GM18511 (cell line): ENCODE results near the gene GSPT1.
"Not testable (repeated sequence)": the region's sequence is repeated elsewhere in the genome, so short reads cannot be mapped to it uniquely, and the experiment has no call there.

Experiments used
- ATAC-seq: cut with Tn5 transposase; IDR thresholded peaks from one replicate; pipeline ENCODE4 v1.9.1; 2021; ENCODE audit warnings: mild to moderate bottlenecking, moderate library complexity; ENCODE audit not compliant: unreplicated experiment

The GSPT1 gene

GRCh38 chr16:11915644-11916523 is at the start of gene GSPT1:
GSPT1 (minus strand) TSS chr16:11915956; CDS start chr16:11915720, 236 bp downstream.
- ATAC-seq, result peak; percentile 85

GRCh38 chr16:11964761-11965551 is 49.2 kb upstream of the GSPT1 start, which contains the start of gene TNFRSF17:
TNFRSF17 (plus strand) TSS chr16:11965210; CDS start chr16:11965325, 115 bp downstream.
- ATAC-seq, result peak; percentile 75

- no peak for ATAC-seq
Observed at GRCh38 chr16:11963706-11964105, 48.0 kb upstream of the GSPT1 start.

DNA sequence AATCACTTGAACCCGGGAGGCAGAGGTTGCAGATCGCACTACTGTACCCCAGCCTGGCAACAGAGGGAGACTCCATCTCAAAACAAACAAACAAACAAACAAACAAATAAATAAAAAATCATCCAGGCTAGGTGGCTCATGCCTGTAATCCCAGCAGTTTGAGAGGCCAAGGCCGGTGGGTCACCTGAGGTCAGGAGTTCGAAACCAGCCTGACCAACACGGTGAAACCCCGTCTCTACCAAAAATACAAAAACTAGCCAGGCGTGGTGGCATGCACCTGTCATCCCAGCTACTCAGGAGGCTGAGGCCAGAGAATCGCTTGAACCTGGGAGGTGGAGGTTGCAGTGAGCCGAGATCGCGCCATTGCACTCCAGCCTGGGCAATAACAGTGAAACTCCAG is 47.2 kb upstream of the GSPT1 start:
- ATAC-seq, result not testable (repeated sequence)

- not testable (repeated sequence) for ATAC-seq
Observed at GRCh38 chr16:11962457-11962856, 46.7 kb upstream of the GSPT1 start.

- ATAC-seq, result no peak
Observed at GRCh38 chr16:11957591-11958395, 42.0 kb upstream of the GSPT1 start.

DNA sequence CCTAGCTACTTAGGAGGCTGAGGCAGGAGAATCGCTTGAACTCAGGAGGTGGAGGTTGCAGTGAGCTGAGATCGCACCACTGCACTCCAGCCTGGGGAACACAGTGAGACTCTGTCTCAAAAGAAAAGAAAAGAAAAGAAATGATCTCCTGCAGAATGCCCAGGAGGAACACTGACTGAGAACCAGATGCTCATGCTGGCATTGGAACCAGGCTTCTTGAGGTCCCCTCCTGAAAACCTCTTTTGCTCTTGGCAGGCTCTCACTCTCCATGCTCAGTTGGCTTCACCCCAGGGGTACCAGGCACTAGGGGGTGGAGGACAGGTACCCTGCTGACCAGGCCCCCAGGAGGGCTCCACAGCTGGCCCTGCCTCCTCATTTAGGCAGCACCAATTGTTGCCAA is 40.8 kb upstream of the GSPT1 start:
- no peak for ATAC-seq

DNA sequence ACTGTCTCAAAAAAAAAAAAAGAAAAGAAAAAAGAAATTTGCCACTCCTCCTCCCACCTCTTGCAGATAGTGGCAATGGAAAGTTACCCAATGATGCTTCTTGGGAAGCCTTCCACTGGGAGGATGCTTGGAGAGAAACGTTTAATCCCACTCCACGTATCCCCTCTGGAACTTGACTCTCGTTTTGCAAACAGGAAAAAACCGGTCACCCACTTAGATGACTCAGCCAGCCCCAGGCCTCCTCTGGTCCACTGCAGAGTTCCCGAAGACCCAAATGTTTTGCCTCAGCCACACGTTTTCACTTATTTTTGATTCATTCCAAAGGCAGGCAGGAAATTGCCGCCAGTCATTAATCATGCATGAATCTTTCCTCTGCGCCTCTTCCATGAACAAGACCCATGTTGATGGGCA is 40.0 kb upstream of the GSPT1 start:
- no peak for ATAC-seq

DNA sequence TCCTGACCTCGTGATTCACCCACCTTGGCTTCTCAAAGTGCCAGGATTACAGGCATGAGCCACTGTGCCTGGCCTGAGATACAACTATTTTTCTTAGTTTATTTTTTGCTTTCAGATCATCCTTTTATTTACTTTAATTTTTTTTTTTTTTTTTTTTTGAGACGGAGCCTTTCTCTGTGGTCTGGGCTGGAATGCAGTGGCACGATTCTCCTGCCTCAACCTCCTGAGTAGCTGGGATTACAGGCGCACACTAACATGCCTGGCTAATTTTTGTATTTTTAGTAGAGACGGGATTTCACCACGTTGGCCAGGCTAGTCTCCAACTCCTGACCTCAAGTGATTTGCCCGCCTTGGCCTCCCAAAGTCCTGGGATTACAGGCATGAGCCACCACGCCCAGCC is 37.8 kb upstream of the GSPT1 start:
- not testable (repeated sequence) for ATAC-seq

DNA sequence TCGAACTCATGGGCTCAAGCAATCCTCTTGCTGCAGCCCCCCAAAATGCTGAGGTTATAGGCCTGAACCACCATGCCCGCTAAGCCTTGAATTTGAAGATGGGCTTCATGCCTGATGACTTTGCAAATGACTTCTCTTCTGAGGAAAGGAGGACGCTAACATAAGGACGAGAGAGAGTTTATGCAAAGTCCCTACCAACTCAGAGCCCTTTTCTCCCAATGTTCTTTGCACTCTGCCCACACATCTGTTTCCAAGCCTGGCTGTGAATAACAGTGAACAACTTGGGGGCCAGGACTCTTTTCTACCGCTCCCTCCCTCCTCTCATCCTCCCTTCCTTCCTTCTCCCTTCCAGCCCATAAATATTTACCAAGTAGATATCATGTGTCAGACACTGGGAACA is 34.6 kb upstream of the GSPT1 start:
- ATAC-seq, result no peak

DNA sequence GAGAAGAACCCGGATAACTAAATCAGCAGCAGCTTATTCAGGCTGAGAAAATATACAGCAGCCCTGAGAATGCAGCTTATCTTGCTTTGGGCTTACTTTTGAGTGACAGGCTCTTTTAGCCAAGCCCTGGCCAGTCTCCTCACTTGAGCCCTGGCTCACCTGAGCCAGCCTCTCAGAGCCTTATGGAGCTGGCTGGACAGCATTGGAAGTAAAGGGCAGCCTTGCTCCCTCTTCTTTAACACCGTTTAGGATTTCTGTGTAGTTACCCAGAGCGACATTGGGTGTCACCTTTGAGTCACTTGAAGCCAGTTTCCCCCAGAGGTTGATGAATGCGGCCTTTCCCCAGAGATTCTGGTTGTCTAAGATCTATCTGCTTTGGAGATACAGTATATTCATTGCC is 33.8 kb upstream of the GSPT1 start:
- ATAC-seq, result no peak

DNA sequence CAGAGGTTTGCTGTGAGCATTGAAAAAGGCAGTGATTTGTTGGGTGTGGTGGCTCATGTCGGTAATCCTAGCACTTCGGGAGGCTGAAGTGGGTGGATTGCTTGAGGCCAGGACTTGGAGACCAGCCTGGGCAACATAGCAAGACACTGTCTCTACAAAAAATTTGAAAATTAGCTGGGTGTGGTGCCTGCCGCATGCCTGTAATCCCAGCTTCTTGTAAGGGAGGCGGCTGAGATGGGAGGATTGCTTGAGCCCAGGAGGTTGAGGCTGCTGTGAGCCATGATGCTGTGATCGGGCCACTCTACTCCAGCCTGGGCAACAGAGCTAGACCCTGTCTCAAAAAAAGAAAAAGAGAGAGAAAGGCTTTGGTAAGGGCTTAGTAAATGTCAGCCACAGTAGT is 33.1 kb upstream of the GSPT1 start:
- ATAC-seq, result no peak

DNA sequence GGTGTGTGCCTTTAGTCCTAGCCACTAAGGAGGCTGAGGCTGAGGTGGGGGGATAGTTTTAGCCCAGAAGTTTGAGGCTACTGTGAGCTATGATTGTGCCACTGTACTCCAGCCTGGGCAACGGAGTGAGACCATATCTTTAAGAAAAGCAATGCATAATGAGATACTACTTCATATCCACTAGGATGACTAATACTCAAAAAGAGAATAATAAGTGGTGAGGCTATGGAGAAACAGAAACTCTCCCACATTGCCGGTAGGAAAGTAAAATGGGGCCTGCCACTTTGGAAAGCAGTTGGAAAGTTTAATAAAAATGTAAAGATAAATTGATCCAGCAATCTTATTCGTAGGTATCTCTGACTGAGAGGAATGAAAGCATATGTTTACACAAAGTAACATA is 30.7 kb upstream of the GSPT1 start:
- no peak for ATAC-seq

GRCh38 chr16:11941945-11942344 is 26.2 kb upstream of the GSPT1 start, which contains the start of gene NPIPB2:
NPIPB2 (minus strand) TSS chr16:11942045; CDS start chr16:11942045, 0 bp downstream.
- not testable (repeated sequence) for ATAC-seq

- ATAC-seq, result not testable (repeated sequence)
Observed at GRCh38 chr16:11927350-11927749, 11.6 kb upstream of the GSPT1 start.

DNA sequence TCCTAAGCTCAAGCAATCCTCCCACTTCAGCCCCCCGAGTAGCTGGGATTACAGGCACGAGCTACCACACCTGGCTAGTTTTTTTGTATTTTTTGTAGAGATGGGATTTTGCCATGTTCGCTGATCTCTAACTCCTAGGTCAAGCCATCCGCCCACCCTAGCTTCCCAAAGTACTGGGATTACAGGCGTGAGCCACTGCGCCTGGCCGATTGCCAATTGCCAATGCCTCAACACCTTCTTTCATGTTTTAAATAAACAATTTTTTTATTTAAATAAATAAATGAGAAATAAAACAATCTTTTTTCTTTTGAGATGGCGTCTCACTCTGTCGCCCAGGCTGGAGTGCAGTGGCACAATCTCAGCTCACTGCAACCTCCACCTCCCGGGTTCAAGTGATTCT is 8.3 kb upstream of the GSPT1 start:
- ATAC-seq, result not testable (repeated sequence)

GRCh38 chr16:11916524-11917285 is 949 bp upstream of the GSPT1 start:
- ATAC-seq, result no peak

DNA sequence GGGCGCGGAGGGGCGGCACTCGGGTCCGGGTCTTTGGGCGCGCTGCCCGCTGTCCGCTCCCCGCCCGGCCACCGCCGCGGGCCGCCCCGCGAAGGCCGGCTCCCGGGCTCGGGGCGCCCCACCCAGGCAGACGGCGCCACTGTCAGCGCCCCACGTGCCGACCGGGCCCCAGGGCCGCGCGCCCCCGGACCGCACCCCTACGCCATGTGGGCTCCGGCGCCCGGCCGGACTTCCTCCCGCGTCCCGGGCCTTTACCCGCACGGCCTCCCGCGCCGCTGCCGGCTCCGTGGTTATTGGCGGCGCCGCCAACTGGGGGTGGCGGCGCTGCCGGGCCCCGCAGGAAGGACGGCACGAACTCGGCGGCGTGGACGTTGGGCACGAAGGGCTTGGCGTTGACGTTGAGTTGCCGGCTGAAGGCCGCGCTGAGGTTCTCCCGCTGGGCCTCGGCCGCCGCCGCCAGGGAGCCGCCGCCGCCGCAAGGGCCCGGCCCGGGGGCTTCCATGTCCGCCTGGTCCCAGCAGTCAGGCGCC is 577 bp downstream of the GSPT1 start:
- peak; percentile 43 for ATAC-seq

DNA sequence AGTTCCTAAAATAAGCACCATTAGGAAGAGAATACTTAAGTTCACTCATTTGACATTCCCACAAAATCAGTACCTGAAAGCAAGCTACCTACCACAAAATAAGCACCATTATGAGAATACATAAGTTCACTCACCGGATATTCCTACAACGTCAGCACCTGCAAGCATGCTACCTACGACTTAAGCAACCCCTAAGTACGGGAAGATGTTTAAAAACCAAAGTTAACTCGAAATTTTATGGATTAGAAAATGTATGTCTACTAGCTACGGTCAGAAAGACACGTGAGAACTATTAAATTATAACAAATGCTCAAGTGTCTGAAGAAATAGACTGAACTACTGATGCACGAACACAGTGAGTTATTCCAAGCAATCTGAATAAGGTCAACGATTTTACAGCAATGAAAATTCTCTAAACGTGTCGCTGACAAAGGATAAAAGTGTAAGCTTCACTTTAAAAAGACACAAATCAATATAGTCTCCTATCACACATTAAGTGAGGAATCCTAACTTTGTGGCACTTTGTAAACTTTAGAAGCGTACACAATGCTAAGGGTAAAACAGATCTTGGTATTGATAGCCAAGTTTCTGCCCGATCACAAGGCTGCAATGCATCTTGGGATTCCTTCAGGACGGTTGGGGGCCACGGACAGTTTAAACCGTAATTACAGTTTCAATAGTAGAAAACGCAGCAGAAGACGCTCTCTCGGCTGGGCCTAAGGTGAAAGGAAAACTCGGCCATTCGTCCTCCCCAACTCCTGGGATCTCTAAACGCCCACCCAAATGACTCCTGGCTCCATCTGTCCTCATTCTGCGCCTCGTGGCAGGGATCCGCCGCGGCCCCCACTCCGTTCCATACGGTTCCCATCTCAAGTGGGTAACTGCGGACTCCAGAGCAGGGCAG is 1.3 kb downstream of the GSPT1 start:
- ATAC-seq, result peak; percentile 1
